GM20431 (cell line): Measurements from ENCODE around the gene NPY4R.
"Not testable (repeated sequence)": the region's sequence is repeated elsewhere in the genome, so short reads cannot be mapped to it uniquely, and the experiment has no call there.

ENCODE experiments used
- in situ Hi-C: fragments of 300-500 bp; cut with MseI, MboI; formaldehyde crosslinking; loops from one replicate; pipeline ENCODE4 v1.15.0; 2020; ENCODE audit warnings: low sequenced_read_pairs; ENCODE audit not compliant: unreplicated experiment

Gene NPY4R

GRCh38 chr10:46459579-46459978 is 6.2 kb downstream of the NPY4R start:
- in situ Hi-C loops = not testable (repeated sequence)

- in situ Hi-C loops = not testable (repeated sequence)
Observed at GRCh38 chr10:46457071-46457470, 8.7 kb downstream of the NPY4R start.

- in situ Hi-C loops = not testable (repeated sequence)
Observed at GRCh38 chr10:46455992-46456391, 9.8 kb downstream of the NPY4R start.

- in situ Hi-C loops = not testable (repeated sequence)
Observed at GRCh38 chr10:46451365-46451764, 14.4 kb downstream of the NPY4R start.

- in situ Hi-C loops = not testable (repeated sequence)
Observed at GRCh38 chr10:46450829-46451228, 14.9 kb downstream of the NPY4R start.

- in situ Hi-C loops = not testable (repeated sequence)
Observed at GRCh38 chr10:46447439-46447838, 18.3 kb downstream of the NPY4R start.

GRCh38 chr10:46445389-46446122 is 20.2 kb downstream of the NPY4R start:
- in situ Hi-C loops = not testable (repeated sequence)

- in situ Hi-C loops = not testable (repeated sequence)
Observed at GRCh38 chr10:46443422-46443821, 22.3 kb downstream of the NPY4R start.

GRCh38 chr10:46442706-46443275 is 23.0 kb downstream of the NPY4R start:
- in situ Hi-C loops = not testable (repeated sequence)

GRCh38 chr10:46441837-46442278 is 23.9 kb downstream of the NPY4R start:
- in situ Hi-C loops = not testable (repeated sequence)

GRCh38 chr10:46440942-46441341 is 24.8 kb downstream of the NPY4R start:
- in situ Hi-C loops = not testable (repeated sequence)

GRCh38 chr10:46423550-46423949 is 42.2 kb downstream of the NPY4R start:
- in situ Hi-C loops = not testable (repeated sequence)

GRCh38 chr10:46419570-46420379 is 46.0 kb downstream of the NPY4R start:
- in situ Hi-C loops = not testable (repeated sequence)

- in situ Hi-C loops = not testable (repeated sequence)
Observed at GRCh38 chr10:46418283-46418682, 47.5 kb downstream of the NPY4R start.

- in situ Hi-C loops = not testable (repeated sequence)
Observed at GRCh38 chr10:46415291-46415690, 50.5 kb downstream of the NPY4R start.

GRCh38 chr10:46412665-46413064 is 53.1 kb downstream of the NPY4R start:
- in situ Hi-C loops = not testable (repeated sequence)

- in situ Hi-C loops = not testable (repeated sequence)
Observed at GRCh38 chr10:46411123-46411522, 54.6 kb downstream of the NPY4R start.
